ENCODE results near the gene TH. TPM values are rescaled to one million over a fixed set of nuclear protein-coding genes. Genes with fewer than 3 reads are reported as not detected.

Gene TH
- total RNA-seq, 4 donors from 2014 or later: 0.36 to 0.84 TPM; not detected in 2

- no peak overlapping the region for H3K4me3 ChIP-seq (ENCODE audit: low read depth, poor library complexity, severe bottlenecking)
- intact Hi-C loops (cut with DNase I; ENCODE audit: low total_unique reads): no loop called here
- WGBS, 2 donors: 50 to 62% methylated on average over 1 of the region's 1 CpG
- no peak for DNase-seq (ENCODE audit: low spot score in 2 of 2)
- TF ChIP-seq POLR2A (IDR thresholded peaks at IDR 0.05) (no peak), CTCF (IDR thresholded peaks at IDR 0.05) (no peak)
Observed at GRCh38 chr11:2205214-2205720, 33.7 kb upstream of the TH start.

GRCh38 chr11:2204361-2205213, 33.0 kb upstream of the TH start:
- no peak overlapping the region for H3K4me3 ChIP-seq (ENCODE audit: low read depth, poor library complexity, severe bottlenecking)
- intact Hi-C loops (cut with DNase I; ENCODE audit: low total_unique reads): no loop called here
- TF ChIP-seq CTCF (IDR thresholded peaks at IDR 0.05) (no peak), POLR2A (IDR thresholded peaks at IDR 0.05) (no peak)
- DNase-seq (ENCODE audit: low spot score in 2 of 2): peak in 1 of 2 donors; percentile 82
- whole genome bisulfite sequencing, 2 donors: 75 to 77% methylated on average over 18 to 21 of the region's 21 CpGs

GRCh38 chr11:2203440-2204259, 32.0 kb upstream of the TH start:
- intact Hi-C loops (cut with DNase I; ENCODE audit: low total_unique reads): no loop called here
- WGBS, 2 donors: 76 to 78% methylated on average over 18 to 22 of the region's 23 CpGs
- TF ChIP-seq POLR2A (IDR thresholded peaks at IDR 0.05) (no peak), CTCF (IDR thresholded peaks at IDR 0.05) (no peak)
- no peak overlapping the region for H3K4me3 ChIP-seq (ENCODE audit: low read depth, poor library complexity, severe bottlenecking)
- DNase-seq (ENCODE audit: low spot score in 2 of 2): peak in 1 of 2 donors; percentile 81

- TF ChIP-seq POLR2A (IDR thresholded peaks at IDR 0.05) (no peak), CTCF (IDR thresholded peaks at IDR 0.05) (no peak)
- H3K4me3 ChIP-seq (ENCODE audit: low read depth, poor library complexity, severe bottlenecking): no peak overlapping the region
- peak in 1 of 2 donors; percentile 82 for DNase-seq (ENCODE audit: low spot score in 2 of 2)
- intact Hi-C loops (cut with DNase I; ENCODE audit: low total_unique reads): no loop called here
- WGBS, 2 donors: 44 to 65% methylated on average over 9 to 10 of the region's 10 CpGs
Observed at GRCh38 chr11:2202900-2203439, 31.4 kb upstream of the TH start.

GRCh38 chr11:2202071-2202899, 30.7 kb upstream of the TH start:
- H3K4me3 ChIP-seq (ENCODE audit: low read depth, poor library complexity, severe bottlenecking): no peak overlapping the region
- peak; percentile 84 to 93 for DNase-seq (ENCODE audit: low spot score in 2 of 2)
- WGBS, 2 donors: 46 to 58% methylated on average over 17 to 28 of the region's 29 CpGs
- TF ChIP-seq CTCF (IDR thresholded peaks at IDR 0.05): no peak
- TF ChIP-seq POLR2A (IDR thresholded peaks at IDR 0.05): no peak
- intact Hi-C loops (cut with DNase I; ENCODE audit: low total_unique reads): no loop called here
